ENCODE results near the gene SVIP.

Gene SVIP

GRCh38 chr11:22795914-22796313 is 33.7 kb downstream of the SVIP start:
- H3K4me3 ChIP-seq (ENCODE audit: low read depth, low read length) = no peak overlapping the region

GRCh38 chr11:22792497-22792896 is 37.1 kb downstream of the SVIP start:
- H3K4me3 ChIP-seq (ENCODE audit: low read depth, low read length) = no peak overlapping the region

- no peak overlapping the region for H3K4me3 ChIP-seq (ENCODE audit: low read depth, low read length)
Measured at GRCh38 chr11:22787551-22788162, 41.9 kb downstream of the SVIP start.

GRCh38 chr11:22787055-22787454 is 42.5 kb downstream of the SVIP start:
- H3K4me3 ChIP-seq (ENCODE audit: low read depth, low read length) = no peak overlapping the region

- no peak overlapping the region for H3K4me3 ChIP-seq (ENCODE audit: low read depth, low read length)
Measured at GRCh38 chr11:22786475-22786874, 43.1 kb downstream of the SVIP start.

- no peak overlapping the region for H3K4me3 ChIP-seq (ENCODE audit: low read depth, low read length)
Measured at GRCh38 chr11:22785251-22785650, 44.4 kb downstream of the SVIP start.

GRCh38 chr11:22780952-22781593 is 48.5 kb downstream of the SVIP start:
- H3K4me3 ChIP-seq (ENCODE audit: low read depth, low read length) = no peak overlapping the region

GRCh38 chr11:22779850-22780249 is 49.8 kb downstream of the SVIP start:
- no peak overlapping the region for H3K4me3 ChIP-seq (ENCODE audit: low read depth, low read length)

- no peak overlapping the region for H3K4me3 ChIP-seq (ENCODE audit: low read depth, low read length)
Measured at GRCh38 chr11:22778642-22779041, 51.0 kb downstream of the SVIP start.

- H3K4me3 ChIP-seq (ENCODE audit: low read depth, low read length) = no peak overlapping the region
Measured at GRCh38 chr11:22775248-22775647, 54.4 kb downstream of the SVIP start.

- H3K4me3 ChIP-seq (ENCODE audit: low read depth, low read length) = no peak overlapping the region
Measured at GRCh38 chr11:22774716-22775115, 54.9 kb downstream of the SVIP start.

GRCh38 chr11:22769081-22769480 is 60.5 kb downstream of the SVIP start:
- H3K4me3 ChIP-seq (ENCODE audit: low read depth, low read length) = no peak overlapping the region

Data from iPS-11a (cell line).